AG09309 (cell line): ENCODE data around the gene LIMS1.
"Not testable (repeated sequence)": the region's sequence is repeated elsewhere in the genome, so short reads cannot be mapped to it uniquely, and the experiment has no call there.

Experiments used
- DNase-seq: peaks from one replicate; pipeline ENCODE4 v3.0.0-alpha.2; 2010; ENCODE audit warnings: low read depth
- H3K4me3 ChIP-seq: 2 replicates; pipeline ENCODE4 v1.5.1; 2011; ENCODE audit warnings: mild to moderate bottlenecking, low read depth, low read length, moderate library complexity; ENCODE audit not compliant: control insufficient read depth

The LIMS1 gene

GRCh38 chr2:108658553-108658952, 124.3 kb downstream of the LIMS1 start:
- not testable (repeated sequence) for DNase-seq, H3K4me3 ChIP-seq

- H3K4me3 ChIP-seq, DNase-seq: not testable (repeated sequence)
Observed at GRCh38 chr2:108661493-108661892, 127.2 kb downstream of the LIMS1 start.

DNA sequence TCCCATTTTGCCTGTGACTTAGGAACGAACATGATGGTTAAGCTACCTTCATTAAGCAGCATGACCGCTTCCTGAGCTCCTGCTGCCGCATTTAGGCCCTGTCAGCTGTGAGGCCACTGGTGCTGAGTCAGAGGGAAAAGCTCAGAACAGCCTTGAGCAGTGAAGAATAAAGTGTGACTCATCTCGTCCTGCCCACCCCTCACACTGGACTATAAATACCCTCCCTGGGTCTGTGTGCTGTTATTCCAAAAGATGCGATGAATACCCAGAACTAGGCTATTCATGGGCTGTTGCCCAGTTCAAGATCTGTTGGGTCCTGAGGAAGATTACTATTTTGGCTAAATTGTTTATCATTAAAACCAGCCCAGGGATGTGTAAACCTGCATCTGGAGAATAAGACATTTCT, 127.9 kb downstream of the LIMS1 start:
- not testable (repeated sequence) for DNase-seq, H3K4me3 ChIP-seq

DNA sequence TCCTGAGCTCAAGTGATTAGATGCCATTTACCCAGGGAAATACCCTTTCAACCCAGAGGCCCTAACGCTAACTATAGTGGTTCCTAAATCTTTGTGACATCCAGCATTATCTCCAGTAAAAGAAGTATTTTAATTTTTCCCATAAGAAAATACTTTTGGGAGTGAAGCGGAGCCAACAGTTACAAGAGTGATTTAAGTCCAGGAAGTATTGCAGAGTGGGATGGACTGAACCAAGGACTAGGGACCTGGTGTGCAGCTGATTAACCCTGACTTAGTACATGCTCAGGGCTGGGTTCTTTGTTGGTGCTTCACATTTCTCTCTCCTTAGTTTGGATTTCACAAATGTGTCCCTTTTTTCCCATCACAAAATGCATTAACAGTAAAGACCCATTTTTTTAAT, 129.1 kb downstream of the LIMS1 start:
- H3K4me3 ChIP-seq, DNase-seq: not testable (repeated sequence)

GRCh38 chr2:108664089-108664488, 129.8 kb downstream of the LIMS1 start:
- DNase-seq, H3K4me3 ChIP-seq: not testable (repeated sequence)

DNA sequence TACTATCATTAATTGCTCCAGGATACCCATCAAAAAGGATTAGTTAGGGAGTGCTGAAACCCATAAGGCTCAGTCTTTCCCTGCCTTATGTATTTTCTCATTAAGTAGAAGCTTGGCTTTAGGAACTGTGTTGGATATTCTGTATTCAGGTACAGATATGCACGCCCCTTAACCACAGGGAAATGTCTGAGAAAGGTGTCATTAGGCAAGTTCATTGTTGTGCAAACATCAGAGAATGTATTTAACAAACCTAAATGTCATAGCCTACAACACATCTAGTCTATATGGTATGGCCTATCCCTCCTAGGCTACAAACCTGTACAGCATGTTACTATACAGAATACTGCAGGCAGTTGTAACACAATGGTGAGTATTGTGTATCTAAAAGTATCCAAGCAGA, 130.7 kb downstream of the LIMS1 start:
- not testable (repeated sequence) for H3K4me3 ChIP-seq, DNase-seq

DNA sequence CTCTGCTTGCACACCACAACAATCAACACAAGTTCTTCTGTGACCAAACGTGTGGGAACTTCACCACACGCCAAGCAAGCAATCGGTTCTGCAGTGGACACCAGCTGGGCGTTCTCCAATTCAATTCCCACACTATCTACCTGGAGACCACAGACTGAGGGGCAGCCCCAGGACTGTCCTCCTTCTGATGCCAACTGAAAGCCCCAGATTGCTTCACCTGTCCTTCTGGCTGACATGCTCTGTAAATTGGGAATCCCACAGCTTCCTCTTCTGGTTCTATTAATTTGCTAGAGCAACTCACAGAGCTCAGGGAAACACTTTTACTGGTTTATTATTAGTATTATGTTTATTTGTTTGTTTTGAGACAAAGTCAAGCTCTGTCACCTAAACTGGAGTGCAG, 131.7 kb downstream of the LIMS1 start:
- not testable (repeated sequence) for DNase-seq, H3K4me3 ChIP-seq

GRCh38 chr2:108667140-108667539, 132.9 kb downstream of the LIMS1 start:
- H3K4me3 ChIP-seq, DNase-seq: not testable (repeated sequence)

DNA sequence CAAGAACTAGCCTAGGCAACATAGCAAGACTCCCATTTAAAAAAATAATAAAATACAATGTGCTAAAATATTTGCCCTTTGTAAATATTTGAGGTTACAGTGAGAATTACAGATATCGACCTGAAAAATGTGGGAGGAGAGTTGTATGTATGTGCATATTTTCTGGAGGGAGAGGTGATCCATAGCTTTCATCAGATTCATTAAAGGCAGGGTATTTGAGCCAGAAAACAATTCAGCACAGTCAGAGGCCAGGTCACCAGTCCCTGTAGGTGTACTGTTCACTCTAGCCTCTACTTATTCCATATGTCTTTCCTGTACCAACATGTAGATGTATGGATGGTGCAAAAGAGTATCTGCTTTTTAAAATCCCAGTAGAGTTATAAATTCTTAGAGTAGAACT, 136.0 kb downstream of the LIMS1 start:
- H3K4me3 ChIP-seq, DNase-seq: not testable (repeated sequence)

DNA sequence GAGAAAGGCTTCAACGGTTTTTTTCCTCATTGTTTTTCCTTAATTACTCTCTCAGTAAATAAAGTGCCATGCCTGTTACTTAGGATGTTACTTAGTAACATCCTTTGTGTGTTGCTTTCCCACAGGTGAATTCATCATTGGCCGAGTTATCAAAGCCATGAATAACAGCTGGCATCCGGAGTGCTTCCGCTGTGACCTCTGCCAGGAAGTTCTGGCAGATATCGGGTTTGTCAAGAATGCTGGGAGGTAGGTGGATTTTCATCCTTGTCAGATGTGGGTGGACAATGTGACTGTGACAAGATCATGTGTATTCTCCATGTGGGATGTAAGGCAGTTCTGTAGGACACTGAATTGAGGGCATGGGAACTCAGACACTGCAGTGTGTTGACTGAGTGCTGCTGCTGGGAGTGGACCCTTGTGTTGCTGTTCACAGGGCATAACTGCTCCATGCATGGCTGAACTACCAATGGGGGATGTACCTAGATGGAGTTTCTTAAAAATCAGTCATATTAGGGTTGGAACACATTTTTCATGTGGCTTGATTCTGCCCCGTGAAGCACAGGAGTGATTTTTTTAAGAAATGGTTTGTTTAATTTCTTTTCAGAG, 138.0 kb downstream of the LIMS1 start:
- DNase-seq, H3K4me3 ChIP-seq: not testable (repeated sequence)

DNA sequence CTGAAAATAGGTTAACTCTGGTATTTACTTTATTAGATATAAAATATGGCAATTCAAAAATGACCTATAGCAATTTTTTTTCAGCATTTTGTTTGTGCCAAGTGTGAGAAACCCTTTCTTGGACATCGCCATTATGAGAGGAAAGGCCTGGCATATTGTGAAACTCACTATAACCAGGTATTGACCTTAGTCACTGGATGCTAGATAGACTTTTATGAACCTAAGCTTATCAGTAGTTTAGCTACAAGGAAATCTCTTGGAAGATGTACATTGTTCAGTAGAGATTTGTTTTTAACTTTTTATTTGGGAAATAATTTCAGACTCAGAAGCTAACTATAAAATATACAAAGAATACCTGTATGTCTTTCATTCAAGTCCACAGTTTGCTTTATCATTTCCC, 142.3 kb downstream of the LIMS1 start:
- DNase-seq, H3K4me3 ChIP-seq: not testable (repeated sequence)

DNA sequence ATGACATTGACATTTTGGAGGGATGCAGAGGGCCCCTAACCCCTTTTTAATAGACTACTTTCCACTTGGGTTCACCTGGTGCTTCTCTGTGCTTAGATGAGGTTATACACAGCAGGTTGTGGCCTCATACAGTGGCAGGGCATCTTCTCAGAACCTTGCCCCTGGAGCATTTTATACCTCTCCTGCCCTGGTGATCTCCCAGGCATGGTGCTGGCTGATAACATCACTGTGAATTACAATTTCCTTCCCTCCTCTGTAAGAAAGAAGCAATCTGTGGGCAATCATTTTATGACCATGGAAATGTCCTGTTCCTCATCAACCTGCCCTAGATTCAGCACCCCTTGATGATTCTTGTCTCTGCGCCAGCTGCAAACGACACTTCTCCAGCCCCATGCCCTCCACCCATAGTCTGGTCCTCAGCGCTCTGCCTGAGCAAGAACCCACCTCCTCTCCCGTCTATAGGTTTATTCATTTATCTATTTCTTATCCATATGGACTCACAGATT, 143.0 kb downstream of the LIMS1 start:
- DNase-seq, H3K4me3 ChIP-seq: not testable (repeated sequence)

DNA sequence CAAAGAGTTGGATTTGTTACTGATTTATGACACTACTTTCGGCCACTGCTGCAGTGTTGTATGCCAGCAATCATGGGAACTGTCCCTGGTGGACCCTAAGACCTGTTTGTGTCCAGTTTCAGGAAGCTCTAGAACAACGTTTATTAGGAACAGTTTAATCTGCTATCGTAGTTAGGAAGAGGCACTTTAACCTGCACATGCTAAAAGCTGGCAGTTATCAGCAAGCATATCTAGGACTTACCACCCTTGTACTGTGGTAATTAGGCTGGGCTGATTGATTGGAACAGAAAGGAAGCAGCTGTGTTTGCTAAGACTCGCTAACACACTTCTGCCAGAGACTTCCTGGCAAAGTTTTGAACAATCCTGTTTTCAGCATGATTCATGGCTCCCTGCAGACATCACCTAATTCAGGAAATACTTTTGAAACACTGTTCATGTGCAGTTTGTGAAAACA, 144.0 kb downstream of the LIMS1 start:
- not testable (repeated sequence) for H3K4me3 ChIP-seq
- peak; percentile 29 for DNase-seq

- H3K4me3 ChIP-seq, DNase-seq: not testable (repeated sequence)
Observed at GRCh38 chr2:108680805-108681204, 146.5 kb downstream of the LIMS1 start.

DNA sequence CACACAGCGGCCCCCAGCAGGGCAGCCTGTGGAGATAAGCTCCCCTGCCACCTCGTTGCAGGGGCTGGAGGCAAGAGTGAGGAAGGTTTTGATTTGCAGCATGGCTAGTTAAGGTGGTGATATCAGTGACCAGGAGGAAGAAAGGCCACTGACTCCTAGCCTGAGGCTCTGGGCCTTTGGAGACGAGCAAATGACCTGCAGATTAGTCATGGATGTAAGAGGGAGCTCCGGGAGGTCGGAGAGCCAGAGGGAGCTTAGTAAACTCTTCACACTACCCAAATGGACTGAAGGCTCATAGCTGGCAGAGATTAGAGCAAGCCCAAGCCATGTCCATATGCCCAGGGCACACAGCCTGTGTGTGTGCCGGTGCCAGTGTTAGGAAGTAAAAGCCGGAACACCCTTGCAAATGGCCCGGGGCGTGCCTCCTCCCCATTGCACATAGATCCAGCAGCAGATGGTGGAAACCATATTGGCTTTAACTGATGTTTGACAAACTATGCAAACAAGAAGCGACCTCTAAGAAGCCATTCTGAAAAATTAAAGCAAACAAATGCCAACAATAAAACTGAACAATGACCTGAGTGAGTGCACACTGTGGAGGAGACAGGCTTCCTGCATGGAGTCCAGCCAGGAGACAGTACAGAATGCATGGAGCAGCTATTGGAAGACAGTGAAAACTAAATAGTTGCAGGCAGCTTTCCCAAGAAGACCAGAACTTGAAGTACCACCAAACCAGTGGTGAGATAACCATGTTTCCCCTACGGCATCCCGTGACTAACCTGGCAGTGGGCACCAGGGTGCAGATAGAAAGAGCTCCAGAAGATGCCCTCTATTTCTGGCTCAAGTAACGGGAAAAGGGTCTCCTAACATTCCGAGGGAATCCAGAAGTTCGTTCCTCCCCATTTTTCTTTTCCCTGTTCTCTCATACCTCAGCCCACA, 154.8 kb downstream of the LIMS1 start:
- DNase-seq, H3K4me3 ChIP-seq: not testable (repeated sequence)
